ENCODE data around the gene AHR. TPM values are rescaled to one million over a fixed set of nuclear protein-coding genes. Genes with fewer than 3 reads are reported as not detected.

The AHR gene
- total and polyA plus RNA-seq, 2 donors (not counting 3 experiments of a cell fraction or from before 2014, with no cell fraction given): 4.8 to 31.8 TPM

DNA sequence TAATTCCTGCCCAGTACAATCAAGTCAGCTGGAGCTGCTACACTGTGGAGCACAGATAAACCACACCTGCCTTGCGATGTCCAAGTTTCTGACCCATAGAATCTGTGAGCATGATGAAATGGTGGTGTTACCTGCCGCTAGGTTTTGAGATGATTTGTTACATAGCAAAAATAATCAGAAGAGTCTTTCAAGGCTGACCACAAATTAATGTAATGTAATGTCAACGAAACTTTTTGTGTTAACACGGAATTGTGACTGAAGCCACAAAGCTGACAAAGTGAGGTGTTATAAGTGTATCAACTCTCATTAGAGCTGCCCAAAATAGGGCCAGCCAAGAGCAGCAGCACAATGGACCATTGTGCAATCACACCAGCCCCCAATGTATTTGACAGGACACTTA lies 75.7 kb downstream of the AHR start:
- ChIA-PET CTCF (interaction anchor here (1.2 to 2.2 kb wide), 2 partner anchors 73 to 391 kb away, joined by 3 to 4 read pairs; no protein-coding TSS in a partner anchor), POLR2A (no interaction called here)
- dilution Hi-C loops (cut with MboI; ENCODE audit: extremely low pct_ligation_motif_present, low sequenced_read_pairs): no loop called here

DNA sequence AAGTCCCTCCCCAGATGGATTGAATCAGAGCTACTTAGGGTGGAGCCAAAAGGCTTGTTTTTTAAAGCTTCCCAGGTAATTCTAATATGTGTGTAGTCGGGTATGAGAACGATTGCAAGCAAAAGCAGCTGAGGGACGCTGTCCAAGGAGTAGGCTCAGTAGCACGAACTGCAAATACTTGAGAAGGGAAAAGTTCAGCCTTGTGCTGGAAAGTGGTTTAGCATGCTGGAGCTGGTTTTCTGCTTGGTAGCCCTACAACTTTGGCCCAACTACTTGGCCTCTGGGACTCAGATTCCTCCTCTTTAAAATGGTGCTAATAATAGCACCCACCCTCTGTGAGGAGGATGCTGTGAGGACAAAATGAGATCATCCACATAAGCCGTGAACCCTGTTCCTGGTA lies 76.2 kb downstream of the AHR start:
- no peak for FAIRE-seq

More for the DNA sequence above, 75.7 kb downstream of the AHR start:
- H3K36me3 ChIP-seq (ENCODE audit: control insufficient read depth in 2 of 2, extremely low read depth in 1 of 2, insufficient read depth in 2 of 2, low read length in 2 of 2): no peaks in the 10 kb centered on the region
- FAIRE-seq (no peak), DNase-seq (ENCODE audit: low read depth, low spot score) (no peak)
- no TSS peak for BruUV-seq (replicated peaks)
- peaks cover 23% of the 10 kb centered on the region for H3K4me1 ChIP-seq (ENCODE audit: control insufficient read depth, extremely low read depth, insufficient read depth, low read length)
- no peak overlapping the region for H2AFZ ChIP-seq (ENCODE audit: low read depth, low read length)
- no peak for TF ChIP-seq MYC (IDR thresholded peaks at IDR 0.05; ENCODE audit: low read depth, low read length)
- no peak for TF ChIP-seq POLR2A (IDR thresholded peaks at IDR 0.05; ENCODE audit: low read depth, low read length)
- TF ChIP-seq JUN (IDR thresholded peaks at IDR 0.05; ENCODE audit: borderline replicate concordance, insufficient read depth, insufficient read length, low read depth): no peak
- no peak for TF ChIP-seq EZH2 (IDR thresholded peaks at IDR 0.05; ENCODE audit: borderline replicate concordance, low read depth, low read length, severe bottlenecking)
- TF ChIP-seq FOS (IDR thresholded peaks at IDR 0.05; ENCODE audit: borderline replicate concordance, insufficient read depth, low read length): no peak
- H3K4me3 ChIP-seq (replicated peaks in 1 of 3; ENCODE audit: insufficient read depth in 1 of 3, low read depth in 1 of 3, low read length in 3 of 3): no peak overlapping the region
- H3K9ac ChIP-seq (replicated peaks; ENCODE audit: extremely low read depth, insufficient read depth, low read length): no peak overlapping the region
- H3K27me3 ChIP-seq (ENCODE audit: control insufficient read depth in 2 of 2, insufficient read depth in 2 of 2, low read length in 2 of 2): no peaks in the 10 kb centered on the region
- H3K4me2 ChIP-seq (ENCODE audit: insufficient read depth, low read length): no peak overlapping the region
- H3K9me1 ChIP-seq (replicated peaks; ENCODE audit: control insufficient read depth, extremely low read depth, insufficient read depth, low read length): no peaks in the 10 kb centered on the region
- H3K9me3 ChIP-seq (replicated peaks; ENCODE audit: control insufficient read depth, insufficient read depth, low read length): no peaks in the 10 kb centered on the region
- H3K79me2 ChIP-seq (ENCODE audit: control insufficient read depth, insufficient read depth, low read length): no peaks in the 10 kb centered on the region
- intact Hi-C loops (cut with micrococcal nuclease): loop anchor here (5.0 kb wide), 2 partner anchors 268 to 392 kb away; no protein-coding TSS in a partner anchor
- no peak overlapping the region for H3K27ac ChIP-seq (ENCODE audit: insufficient read depth, low read depth, low read length)
- H4K20me1 ChIP-seq (replicated peaks; ENCODE audit: control insufficient read depth, extremely low read depth, insufficient read depth, low read length): no peaks in the 10 kb centered on the region

More for the DNA sequence above, 76.2 kb downstream of the AHR start:
- no peaks in the 10 kb centered on the region for H3K9me1 ChIP-seq (replicated peaks; ENCODE audit: control insufficient read depth, extremely low read depth, insufficient read depth, low read length)
- peaks cover 23% of the 10 kb centered on the region for H3K4me1 ChIP-seq (ENCODE audit: control insufficient read depth, extremely low read depth, insufficient read depth, low read length)
- ChIA-PET POLR2A (no interaction called here), CTCF (interaction anchor here (0.8 to 2.2 kb wide), 4 partner anchors 8 to 392 kb away, joined by 3 to 5 read pairs (median 4); no protein-coding TSS in a partner anchor)
- DNase-seq (ENCODE audit: low read depth, low spot score): no peak
- H3K27ac ChIP-seq (ENCODE audit: insufficient read depth, low read depth, low read length): no peak overlapping the region
- no peaks in the 10 kb centered on the region for H3K36me3 ChIP-seq (ENCODE audit: control insufficient read depth in 2 of 2, extremely low read depth in 1 of 2, insufficient read depth in 2 of 2, low read length in 2 of 2)
- no peak overlapping the region for H3K9ac ChIP-seq (replicated peaks; ENCODE audit: extremely low read depth, insufficient read depth, low read length)
- no peaks in the 10 kb centered on the region for H3K9me3 ChIP-seq (replicated peaks; ENCODE audit: control insufficient read depth, insufficient read depth, low read length)
- BruUV-seq (replicated peaks): no TSS peak
- no peaks in the 10 kb centered on the region for H3K79me2 ChIP-seq (ENCODE audit: control insufficient read depth, insufficient read depth, low read length)
- intact Hi-C loops (cut with micrococcal nuclease) (loop anchor here (5.0 kb wide), 2 partner anchors 268 to 392 kb away; no protein-coding TSS in a partner anchor), dilution Hi-C loops (cut with MboI; ENCODE audit: extremely low pct_ligation_motif_present, low sequenced_read_pairs) (no loop called here)
- TF ChIP-seq, protein P1, sequence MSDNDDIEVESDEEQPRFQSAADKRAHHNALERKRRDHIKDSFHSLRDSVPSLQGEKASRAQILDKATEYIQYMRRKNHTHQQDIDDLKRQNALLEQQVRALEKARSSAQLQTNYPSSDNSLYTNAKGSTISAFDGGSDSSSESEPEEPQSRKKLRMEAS (IDR thresholded peaks at IDR 0.05; ENCODE audit: insufficient read depth, insufficient read length): no peak
- no peak for TF ChIP-seq MYC (IDR thresholded peaks at IDR 0.05; ENCODE audit: low read depth, low read length)
- TF ChIP-seq FOS (IDR thresholded peaks at IDR 0.05; ENCODE audit: borderline replicate concordance, insufficient read depth, low read length): no peak
- TF ChIP-seq POLR2A (IDR thresholded peaks at IDR 0.05; ENCODE audit: low read depth, low read length): no peak
- no peak for TF ChIP-seq GATA2 (IDR thresholded peaks at IDR 0.05; ENCODE audit: insufficient read depth, insufficient read length, low read depth, low read length)
- TF ChIP-seq POLR2AphosphoS5 (IDR thresholded peaks at IDR 0.05; ENCODE audit: insufficient read depth, low read depth, low read length): no peak
- TF ChIP-seq, protein P2, sequence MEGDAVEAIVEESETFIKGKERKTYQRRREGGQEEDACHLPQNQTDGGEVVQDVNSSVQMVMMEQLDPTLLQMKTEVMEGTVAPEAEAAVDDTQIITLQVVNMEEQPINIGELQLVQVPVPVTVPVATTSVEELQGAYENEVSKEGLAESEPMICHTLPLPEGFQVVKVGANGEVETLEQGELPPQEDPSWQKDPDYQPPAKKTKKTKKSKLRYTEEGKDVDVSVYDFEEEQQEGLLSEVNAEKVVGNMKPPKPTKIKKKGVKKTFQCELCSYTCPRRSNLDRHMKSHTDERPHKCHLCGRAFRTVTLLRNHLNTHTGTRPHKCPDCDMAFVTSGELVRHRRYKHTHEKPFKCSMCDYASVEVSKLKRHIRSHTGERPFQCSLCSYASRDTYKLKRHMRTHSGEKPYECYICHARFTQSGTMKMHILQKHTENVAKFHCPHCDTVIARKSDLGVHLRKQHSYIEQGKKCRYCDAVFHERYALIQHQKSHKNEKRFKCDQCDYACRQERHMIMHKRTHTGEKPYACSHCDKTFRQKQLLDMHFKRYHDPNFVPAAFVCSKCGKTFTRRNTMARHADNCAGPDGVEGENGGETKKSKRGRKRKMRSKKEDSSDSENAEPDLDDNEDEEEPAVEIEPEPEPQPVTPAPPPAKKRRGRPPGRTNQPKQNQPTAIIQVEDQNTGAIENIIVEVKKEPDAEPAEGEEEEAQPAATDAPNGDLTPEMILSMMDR (IDR thresholded peaks at IDR 0.05; ENCODE audit: extremely low read depth in 1 of 2, insufficient read depth in 1 of 2, low read depth in 1 of 2, low read length in 2 of 2): no peak
- no peak for TF ChIP-seq EZH2 (IDR thresholded peaks at IDR 0.05; ENCODE audit: borderline replicate concordance, low read depth, low read length, severe bottlenecking)
- TF ChIP-seq JUN (IDR thresholded peaks at IDR 0.05; ENCODE audit: borderline replicate concordance, insufficient read depth, insufficient read length, low read depth): no peak
- H2AFZ ChIP-seq (ENCODE audit: low read depth, low read length): no peak overlapping the region
- no peak overlapping the region for H3K4me3 ChIP-seq (replicated peaks in 1 of 3; ENCODE audit: insufficient read depth in 1 of 3, low read depth in 1 of 3, low read length in 3 of 3)
- H3K4me2 ChIP-seq (ENCODE audit: insufficient read depth, low read length): no peak overlapping the region
- H4K20me1 ChIP-seq (replicated peaks; ENCODE audit: control insufficient read depth, extremely low read depth, insufficient read depth, low read length): no peaks in the 10 kb centered on the region
- H3K27me3 ChIP-seq (ENCODE audit: control insufficient read depth in 2 of 2, insufficient read depth in 2 of 2, low read length in 2 of 2): no peaks in the 10 kb centered on the region

Measured in endothelial cell of umbilical vein (primary cell).